T-helper 17 cell (primary cell): Measurements from ENCODE around the gene TOMM6. TPM values are rescaled to one million over a fixed set of nuclear protein-coding genes. Genes with fewer than 3 reads are reported as not detected.
"Not testable (repeated sequence)": the region's sequence is repeated elsewhere in the genome, so short reads cannot be mapped to it uniquely, and the experiment has no call there.

ENCODE experiments used
- ATAC-seq: fragments of 150-1000 bp; cut with Tn5 transposase; 2 replicates; pipeline ENCODE4 v1.10.0; 2021; ENCODE audit warnings: mild to moderate bottlenecking, moderate library complexity
- DNase-seq, 3 donors: peaks; one replicate each; pipeline versions ENCODE4 v3.0.0 to v3.0.0-alpha.2; 2020 to 2021
- H3K9me3 ChIP-seq: one replicate; pipeline ENCODE4 v1.7.0; 2013; ENCODE audit warnings: low read length, mild to moderate bottlenecking; ENCODE audit not compliant: control insufficient read depth, poor library complexity, severe bottlenecking
- H3K27ac Mint-ChIP-seq: one replicate; pipeline ENCODE4 v1.8.0; 2022; ENCODE audit warnings: mild to moderate bottlenecking, moderate library complexity, mixed read lengths
- H3K27me3 Mint-ChIP-seq: one replicate; pipeline ENCODE4 v1.8.0; 2022; ENCODE audit warnings: mixed read lengths
- H3K36me3 Mint-ChIP-seq: one replicate; pipeline ENCODE4 v1.8.0; 2022; ENCODE audit warnings: low read depth, mixed read lengths
- H3K4me1 Mint-ChIP-seq: one replicate; pipeline ENCODE4 v1.8.0; 2022; ENCODE audit warnings: mild to moderate bottlenecking, mixed read lengths
- H3K4me3 Mint-ChIP-seq: one replicate; pipeline ENCODE4 v1.8.0; 2022; ENCODE audit warnings: mild to moderate bottlenecking, moderate library complexity, mixed read lengths
- total RNA-seq, 4 donors: library from RNA in 2 of 4; stranded (reverse) in 2 of 4; gene quantifications; one replicate each; pipeline ENCODE4 v1.2.3 and lab custom pipeline; 2022 to 2026

The TOMM6 gene
- total RNA-seq, 2 donors from 2014 or later: 99.1 to 111 TPM

DNA sequence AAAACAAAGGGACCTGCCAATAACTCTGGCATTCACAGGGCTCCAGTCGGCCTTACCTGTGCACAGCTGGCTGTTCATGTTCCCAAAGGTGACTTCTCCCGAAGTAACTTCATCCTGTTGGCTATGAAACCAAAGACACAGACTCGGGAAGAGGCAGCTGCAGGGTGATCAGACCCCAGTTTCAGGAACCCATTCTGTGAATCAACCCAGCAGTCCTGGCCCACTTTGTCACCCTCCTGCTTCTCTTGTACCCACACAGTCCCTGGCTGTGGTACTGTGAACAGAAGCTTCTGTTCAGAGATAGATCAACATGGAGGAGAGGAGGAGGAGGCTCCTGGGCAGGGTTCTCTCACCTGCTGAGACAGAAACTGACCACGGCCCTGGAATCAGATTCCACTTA, 31.6 kb upstream of the TOMM6 start:
- no peaks in the 10 kb centered on the region for H3K4me1 Mint-ChIP-seq
- DNase-seq (no peak), ATAC-seq (no peak)
- no peaks in the 10 kb centered on the region for H3K36me3 Mint-ChIP-seq
- H3K9me3 ChIP-seq: no peaks in the 10 kb centered on the region
- H3K4me3 Mint-ChIP-seq: no peak overlapping the region
- H3K27me3 Mint-ChIP-seq: peaks cover 30% of the 10 kb centered on the region
- H3K27ac Mint-ChIP-seq: no peak overlapping the region

- DNase-seq (no peak), ATAC-seq (no peak)
- Mint-ChIP-seq H3K4me3 (no peak overlapping the region), H3K4me1 (peaks cover under 1% of the 10 kb centered on the region), H3K27ac (no peak overlapping the region), H3K36me3 (no peaks in the 10 kb centered on the region), H3K27me3 (peaks cover 33% of the 10 kb centered on the region)
- no peaks in the 10 kb centered on the region for H3K9me3 ChIP-seq
Observed at GRCh38 chr6:41756354-41756753, 31.1 kb upstream of the TOMM6 start.

- no peaks in the 10 kb centered on the region for H3K9me3 ChIP-seq
- Mint-ChIP-seq H3K27me3 (peaks cover 35% of the 10 kb centered on the region), H3K36me3 (no peaks in the 10 kb centered on the region), H3K4me3 (no peak overlapping the region), H3K4me1 (peaks cover 4% of the 10 kb centered on the region), H3K27ac (no peak overlapping the region)
- no peak for ATAC-seq
- no peak for DNase-seq
Observed at GRCh38 chr6:41757271-41757670, 30.2 kb upstream of the TOMM6 start.

DNA sequence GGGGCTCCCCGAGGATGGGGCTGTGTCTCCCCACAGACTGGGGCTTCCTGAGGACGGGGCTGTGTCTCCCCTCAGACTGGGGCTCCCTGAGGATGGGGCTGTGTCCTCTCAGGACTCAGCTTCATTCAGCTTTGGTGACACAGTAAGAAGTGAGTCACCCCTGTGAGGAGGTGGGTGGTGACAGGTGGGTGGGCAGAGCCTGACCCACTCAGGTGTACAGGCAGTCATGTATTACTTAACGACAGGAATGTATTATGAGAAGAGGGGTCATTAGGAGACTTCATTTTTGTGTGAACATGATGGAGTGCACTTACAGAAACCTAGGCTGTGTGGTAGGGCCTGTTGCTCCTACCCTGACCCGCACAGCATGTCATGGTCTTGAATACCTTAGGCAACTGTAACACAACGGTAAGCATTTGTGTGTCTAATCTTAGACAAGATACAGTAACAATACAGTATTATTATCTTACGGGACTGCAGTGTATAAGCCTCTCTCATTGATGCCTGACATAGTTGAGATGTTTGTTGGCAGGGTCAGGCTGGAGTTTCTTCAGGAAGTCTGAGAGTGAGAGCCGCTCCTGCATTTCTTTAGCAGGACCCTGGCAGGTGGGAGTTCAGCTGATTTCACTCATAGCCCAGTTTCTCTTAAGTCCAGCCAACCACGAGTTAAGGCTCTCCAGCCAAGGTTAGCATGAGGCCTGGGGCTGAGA, 29.4 kb upstream of the TOMM6 start:
- H3K9me3 ChIP-seq: no peaks in the 10 kb centered on the region
- H3K27ac Mint-ChIP-seq: no peak overlapping the region
- ATAC-seq (no peak), DNase-seq (no peak)
- H3K4me1 Mint-ChIP-seq: peaks cover 4% of the 10 kb centered on the region
- H3K36me3 Mint-ChIP-seq: no peaks in the 10 kb centered on the region
- H3K27me3 Mint-ChIP-seq: peaks cover 34% of the 10 kb centered on the region
- H3K4me3 Mint-ChIP-seq: no peak overlapping the region

DNA sequence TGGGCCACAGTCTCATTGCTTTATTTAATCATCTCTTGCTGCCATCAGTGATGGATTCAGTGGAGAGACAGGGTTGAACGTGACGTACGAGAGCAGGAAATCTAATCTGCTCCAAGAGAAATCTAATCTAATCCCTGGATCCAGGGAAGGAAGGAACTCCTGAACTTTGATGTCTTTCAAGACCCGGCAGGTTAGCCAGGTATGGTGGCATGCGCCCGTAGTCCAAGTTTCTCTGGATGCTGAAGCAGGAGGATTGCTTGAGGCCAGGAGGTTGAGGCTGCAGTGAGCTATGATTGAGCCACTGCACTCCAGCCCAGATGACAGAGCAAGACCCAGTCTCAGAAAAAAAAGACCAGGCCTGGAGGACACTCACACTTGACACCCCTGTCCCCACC, 28.9 kb upstream of the TOMM6 start:
- Mint-ChIP-seq H3K27ac (no peak overlapping the region), H3K4me3 (no peak overlapping the region), H3K27me3 (peaks cover 28% of the 10 kb centered on the region), H3K4me1 (peaks cover 4% of the 10 kb centered on the region), H3K36me3 (no peaks in the 10 kb centered on the region)
- no peaks in the 10 kb centered on the region for H3K9me3 ChIP-seq
- no peak for ATAC-seq
- DNase-seq: no peak

GRCh38 chr6:41759106-41759904, 28.2 kb upstream of the TOMM6 start:
- Mint-ChIP-seq H3K36me3 (no peaks in the 10 kb centered on the region), H3K4me3 (no peak overlapping the region), H3K27me3 (peaks cover 22% of the 10 kb centered on the region), H3K4me1 (peaks cover 4% of the 10 kb centered on the region), H3K27ac (no peak overlapping the region)
- no peaks in the 10 kb centered on the region for H3K9me3 ChIP-seq
- DNase-seq (no peak), ATAC-seq (no peak)

DNA sequence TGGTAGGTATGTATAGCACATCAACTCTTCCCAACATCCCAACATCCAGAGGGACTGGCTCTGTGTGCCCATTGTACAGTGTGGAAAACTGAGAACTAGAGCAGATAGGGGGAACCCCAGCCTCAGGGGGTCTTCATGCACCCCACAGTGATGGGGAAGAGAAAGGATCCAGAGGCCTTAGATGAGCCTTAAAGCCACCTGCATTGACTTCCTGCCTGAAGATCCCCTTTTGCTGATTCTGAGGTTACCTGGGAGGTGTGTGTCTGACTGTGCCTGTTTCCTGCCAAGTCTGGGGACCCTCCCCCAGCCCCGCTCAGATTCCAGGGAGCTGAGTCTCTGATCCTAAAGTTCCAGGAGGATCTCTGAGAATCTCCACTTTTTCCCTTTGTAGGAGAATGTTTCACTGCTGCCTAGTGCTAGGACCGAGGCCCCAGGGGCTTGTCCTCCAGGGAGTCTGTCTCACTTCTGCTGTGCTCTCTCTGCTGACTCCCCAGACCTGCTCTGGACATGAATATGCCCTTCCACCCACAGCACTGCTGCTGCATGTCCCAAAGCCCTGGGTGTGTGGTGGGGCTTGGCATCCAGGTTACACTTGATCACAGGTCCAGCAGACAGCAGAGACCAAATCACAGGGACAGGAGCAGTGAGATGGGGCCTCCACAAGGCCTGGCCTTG, 27.5 kb upstream of the TOMM6 start:
- H3K27ac Mint-ChIP-seq: no peak overlapping the region
- no peaks in the 10 kb centered on the region for H3K9me3 ChIP-seq
- peaks cover 16% of the 10 kb centered on the region for H3K27me3 Mint-ChIP-seq
- no peak overlapping the region for H3K4me3 Mint-ChIP-seq
- ATAC-seq (no peak), DNase-seq (no peak)
- H3K4me1 Mint-ChIP-seq: peaks cover 4% of the 10 kb centered on the region
- H3K36me3 Mint-ChIP-seq: no peaks in the 10 kb centered on the region

DNA sequence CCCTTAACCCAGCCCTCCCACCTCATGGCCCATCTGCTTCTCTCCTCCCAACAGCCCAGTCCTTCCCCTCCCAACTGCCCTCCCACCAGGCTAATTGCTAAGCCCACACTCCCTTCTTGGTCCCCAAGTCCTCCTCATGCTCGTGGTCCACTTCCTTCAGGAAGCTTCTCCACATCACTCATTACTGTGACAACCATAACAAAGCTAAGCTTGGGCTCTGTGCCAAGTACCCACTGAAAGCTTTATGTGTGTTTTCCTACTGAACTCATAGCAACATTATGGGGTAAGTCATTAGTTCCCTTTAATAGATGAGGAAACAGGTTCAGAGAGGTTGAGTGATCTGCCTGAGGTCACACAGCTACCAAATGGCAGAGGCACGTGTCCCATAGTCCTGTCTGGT, 24.0 kb upstream of the TOMM6 start:
- DNase-seq (no peak), ATAC-seq (no peak)
- Mint-ChIP-seq H3K36me3 (no peaks in the 10 kb centered on the region), H3K27ac (no peak overlapping the region), H3K4me3 (no peak overlapping the region), H3K4me1 (peaks cover 4% of the 10 kb centered on the region), H3K27me3 (peaks cover 6% of the 10 kb centered on the region)
- no peaks in the 10 kb centered on the region for H3K9me3 ChIP-seq

- not testable (repeated sequence) for H3K4me1 Mint-ChIP-seq, H3K36me3 Mint-ChIP-seq, H3K27me3 Mint-ChIP-seq, H3K9me3 ChIP-seq, DNase-seq, H3K27ac Mint-ChIP-seq, ATAC-seq, H3K4me3 Mint-ChIP-seq
Observed at GRCh38 chr6:41766043-41766664, 21.3 kb upstream of the TOMM6 start.

GRCh38 chr6:41767112-41767833, 20.2 kb upstream of the TOMM6 start:
- H3K9me3 ChIP-seq: no peaks in the 10 kb centered on the region
- H3K36me3 Mint-ChIP-seq: peaks cover 2% of the 10 kb centered on the region
- no peak for ATAC-seq
- no peak overlapping the region for H3K4me3 Mint-ChIP-seq
- no peaks in the 10 kb centered on the region for H3K27me3 Mint-ChIP-seq
- H3K4me1 Mint-ChIP-seq: no peaks in the 10 kb centered on the region
- DNase-seq: no peak
- H3K27ac Mint-ChIP-seq: no peak overlapping the region

- Mint-ChIP-seq H3K27ac (peak overlapping the region; percentile 29), H3K4me1 (no peaks in the 10 kb centered on the region), H3K36me3 (peaks cover 2% of the 10 kb centered on the region), H3K27me3 (no peaks in the 10 kb centered on the region), H3K4me3 (no peak overlapping the region)
- ATAC-seq (no peak), DNase-seq (no peak)
- no peaks in the 10 kb centered on the region for H3K9me3 ChIP-seq
Observed at GRCh38 chr6:41768545-41769308, 18.8 kb upstream of the TOMM6 start.

- Mint-ChIP-seq H3K27me3 (no peaks in the 10 kb centered on the region), H3K4me1 (no peaks in the 10 kb centered on the region), H3K36me3 (peaks cover 4% of the 10 kb centered on the region), H3K27ac (no peak overlapping the region), H3K4me3 (no peak overlapping the region)
- no peaks in the 10 kb centered on the region for H3K9me3 ChIP-seq
- DNase-seq (no peak), ATAC-seq (no peak)
Observed at GRCh38 chr6:41769376-41769775, 18.1 kb upstream of the TOMM6 start.
